GM21528 (cell line): ENCODE results near the gene GIMAP4.
"Not testable (repeated sequence)": the region's sequence is repeated elsewhere in the genome, so short reads cannot be mapped to it uniquely, and the experiment has no call there.

Source experiments
- ATAC-seq: cut with Tn5 transposase; IDR thresholded peaks from one replicate; pipeline ENCODE4 v1.9.1; 2021; ENCODE audit warnings: mild to moderate bottlenecking, moderate library complexity; ENCODE audit not compliant: unreplicated experiment, low FRiP score

Gene GIMAP4

DNA sequence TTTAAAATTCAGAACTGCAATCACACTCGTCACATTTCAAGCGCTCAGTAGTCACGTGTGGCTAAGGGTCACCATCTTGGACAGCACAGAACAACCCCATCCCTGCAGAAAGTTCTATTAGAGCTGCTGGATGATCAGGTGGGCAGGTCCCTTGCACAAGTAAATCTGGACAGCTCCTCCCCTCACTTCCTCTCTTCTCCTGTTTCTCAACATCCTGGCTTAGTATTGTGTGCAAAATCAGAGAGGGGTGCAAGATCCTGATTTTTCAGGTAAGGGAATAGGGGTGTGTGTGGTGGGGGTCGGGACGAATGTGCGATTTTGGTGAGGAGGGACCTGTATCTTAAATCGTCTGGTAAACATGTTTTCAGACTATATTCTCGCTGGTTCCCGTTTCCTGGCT lies at the start of gene GIMAP4:
Gene GIMAP4 (plus strand): TSS at position 222 of the 400 bp plus-strand sequence. CDS start 2,512 bp downstream, outside the sequence.
- ATAC-seq = no peak

GRCh38 chr7:150519310-150519709 lies 47.9 kb upstream of the GIMAP4 start:
- ATAC-seq = no peak

- no peak for ATAC-seq
Observed at GRCh38 chr7:150520145-150520544, 47.0 kb upstream of the GIMAP4 start.

GRCh38 chr7:150522931-150523330 lies 44.3 kb upstream of the GIMAP4 start:
- ATAC-seq = not testable (repeated sequence)

- ATAC-seq = no peak
Observed at GRCh38 chr7:150524018-150524417, 43.2 kb upstream of the GIMAP4 start.

- no peak for ATAC-seq
Observed at GRCh38 chr7:150531704-150532103, 35.5 kb upstream of the GIMAP4 start.

DNA sequence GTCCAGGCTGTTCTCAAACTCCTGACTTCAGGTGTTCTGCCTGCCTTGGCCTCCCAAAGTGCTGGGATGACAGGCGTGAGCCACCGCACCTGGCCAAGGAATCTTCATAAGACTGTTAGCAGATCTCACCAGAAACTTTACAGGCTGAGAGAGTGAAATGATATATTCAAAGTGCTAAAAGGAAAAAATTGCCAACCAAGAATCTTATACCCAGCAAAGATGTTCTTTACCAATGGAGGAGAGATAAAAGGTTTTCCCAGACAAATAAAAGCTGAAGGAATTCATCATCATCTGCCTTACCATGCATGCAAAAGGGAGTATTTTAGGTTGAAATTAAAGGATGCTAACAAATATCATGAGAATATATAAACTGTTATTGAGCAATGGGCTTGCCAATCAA lies 28.9 kb upstream of the GIMAP4 start:
- no peak for ATAC-seq

- no peak for ATAC-seq
Observed at GRCh38 chr7:150553163-150553562, 14.0 kb upstream of the GIMAP4 start.

- ATAC-seq = no peak
Observed at GRCh38 chr7:150556521-150557138, 10.6 kb upstream of the GIMAP4 start.

GRCh38 chr7:150560486-150560885 lies 6.7 kb upstream of the GIMAP4 start:
- ATAC-seq = no peak

GRCh38 chr7:150562919-150563318 lies 4.3 kb upstream of the GIMAP4 start:
- ATAC-seq = no peak

DNA sequence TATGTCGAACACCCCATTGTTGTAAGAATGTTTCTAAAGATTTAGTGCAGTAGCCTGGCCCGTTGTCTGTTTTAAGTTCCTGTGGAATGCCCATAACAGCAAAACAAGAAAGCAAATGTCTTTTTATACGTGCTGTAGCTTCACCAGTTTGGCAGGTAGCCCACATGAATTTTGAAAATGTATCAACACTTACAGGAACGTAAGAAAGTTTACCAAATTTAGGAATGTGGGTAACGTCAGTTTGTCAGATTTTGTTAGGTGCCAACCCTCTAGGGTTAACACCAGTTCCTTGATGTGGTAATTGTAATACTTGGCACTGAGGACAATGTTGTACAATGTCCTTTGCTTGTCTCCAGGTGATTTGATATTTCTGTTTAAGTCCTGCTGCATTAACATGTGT lies 3.2 kb upstream of the GIMAP4 start:
- no peak for ATAC-seq

- no peak for ATAC-seq
Observed at GRCh38 chr7:150564566-150564965, 2.6 kb upstream of the GIMAP4 start.

DNA sequence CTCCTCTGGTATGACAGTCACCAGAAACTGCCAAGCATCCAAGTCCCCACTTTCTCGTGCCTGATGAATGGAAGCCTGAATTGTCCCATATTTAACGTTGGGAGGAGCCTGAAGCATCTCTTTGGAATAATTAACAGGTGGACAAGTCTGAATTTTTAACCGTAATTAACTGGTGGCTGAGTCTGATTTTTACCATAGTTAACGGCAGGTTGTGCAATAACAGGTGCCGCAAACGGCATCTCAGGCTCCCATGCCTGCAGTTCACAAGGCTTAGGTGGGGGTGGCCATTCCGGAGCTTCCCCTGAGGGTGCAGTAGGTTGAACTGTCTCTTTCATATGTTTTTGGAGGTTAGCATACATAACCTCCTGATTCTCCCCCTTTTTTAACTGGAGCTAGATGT lies 2.0 kb upstream of the GIMAP4 start:
- ATAC-seq = no peak

DNA sequence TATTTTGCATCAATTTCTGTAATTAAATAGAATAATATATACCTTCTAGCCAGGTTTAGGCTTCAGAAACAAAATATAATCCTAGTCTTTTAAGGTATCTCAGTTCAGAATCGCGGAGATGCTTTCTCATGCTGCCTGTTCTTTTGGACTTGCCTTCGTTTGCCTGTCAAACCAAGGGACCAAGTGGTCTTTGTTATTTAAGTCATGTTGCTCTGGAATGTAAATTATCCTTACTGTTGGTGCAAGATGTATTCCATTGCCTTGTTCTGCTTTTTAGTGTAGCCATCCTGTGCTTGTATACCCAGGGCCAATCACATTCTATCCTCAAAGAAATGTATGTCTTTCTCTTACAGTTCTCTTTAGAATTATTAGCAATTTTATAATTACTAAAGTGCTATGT lies 1.1 kb upstream of the GIMAP4 start:
- ATAC-seq = no peak

DNA sequence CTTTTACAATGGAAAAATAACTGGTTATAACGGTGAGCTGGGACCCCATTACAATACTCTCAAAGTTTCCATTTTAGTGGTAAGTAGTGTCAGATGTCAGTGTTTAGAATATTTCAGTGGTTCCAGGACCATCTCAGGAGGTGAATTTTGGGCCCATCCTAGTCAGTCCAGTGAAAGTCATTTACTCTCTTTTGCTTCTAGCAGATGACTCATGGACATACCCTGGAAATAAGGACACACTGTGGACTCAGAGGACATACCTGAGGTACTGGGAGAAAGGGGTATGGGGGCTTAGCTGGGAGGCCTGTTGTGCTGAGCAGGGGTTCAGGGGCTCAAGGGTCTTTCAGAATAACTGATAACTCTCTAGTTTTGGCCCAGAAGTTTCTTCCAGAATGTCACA lies 618 bp upstream of the GIMAP4 start:
- ATAC-seq = no peak

- ATAC-seq = no peak
Observed at GRCh38 chr7:150567871-150568301, 696 bp downstream of the GIMAP4 start.

- ATAC-seq = no peak
Observed at GRCh38 chr7:150568714-150569113, 1.5 kb downstream of the GIMAP4 start.

DNA sequence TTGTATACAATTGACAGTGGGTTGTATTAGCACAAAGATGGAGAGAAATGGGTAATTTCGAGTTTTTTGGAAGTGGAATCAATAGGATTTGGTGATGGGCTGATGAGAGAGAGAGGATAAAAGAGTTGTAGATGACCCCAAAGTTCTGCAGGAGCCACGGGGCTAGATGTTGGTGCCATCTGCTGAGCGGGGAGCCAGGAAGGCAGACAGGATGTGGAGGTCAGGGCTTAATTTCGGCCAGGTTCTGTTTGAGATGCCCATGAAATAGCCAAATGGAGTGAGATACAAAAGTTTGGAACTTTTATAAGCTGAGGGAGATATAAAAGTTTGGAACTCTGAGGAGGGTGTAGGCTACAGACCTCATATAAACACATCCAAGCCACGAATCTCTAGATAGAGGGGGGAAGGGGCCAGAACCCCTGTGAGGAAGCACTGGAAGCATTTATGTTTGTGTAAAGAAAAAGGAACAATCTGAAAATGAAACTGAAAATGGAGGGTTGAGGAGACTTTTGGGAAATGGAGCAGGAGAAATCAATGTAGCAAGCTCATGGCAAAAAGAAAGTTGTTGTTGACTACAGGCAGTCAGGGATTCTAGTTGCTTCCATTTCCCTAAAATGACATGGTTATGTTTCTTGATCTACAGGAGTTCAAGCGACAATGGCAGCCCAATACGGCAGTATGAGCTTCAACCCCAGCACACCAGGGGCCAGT lies 2.2 kb downstream of the GIMAP4 start:
- no peak for ATAC-seq

GRCh38 chr7:150570556-150571465 lies 3.6 kb downstream of the GIMAP4 start:
- ATAC-seq = no peak

- ATAC-seq = no peak
Observed at GRCh38 chr7:150572496-150572895, 5.3 kb downstream of the GIMAP4 start.
